Neural cell (in vitro differentiated cells): ENCODE data around the gene RBM5. TPM values are rescaled to one million over a fixed set of nuclear protein-coding genes. Genes with fewer than 3 reads are reported as not detected.

ENCODE experiments used
- H2AFZ ChIP-seq: fragments of 200-600, 300-800 bp; sonication (generic), shearing (Covaris generic); 2 replicates; pipeline ENCODE4 v1.6.0; 2014; ENCODE audit warnings: low read depth, mild to moderate bottlenecking, antibody characterized with exemption, low read length, moderate library complexity
- H3F3A ChIP-seq: fragments of 200-600 bp; shearing (Covaris generic); 2 replicates; pipeline ENCODE4 v1.6.1; 2016; ENCODE audit warnings: mild to moderate bottlenecking, moderate library complexity, mixed read lengths, antibody characterized with exemption, low read length; ENCODE audit not compliant: insufficient read depth, poor library complexity, severe bottlenecking
- H3K27ac ChIP-seq: fragments of 200-600, 300-800 bp; sonication (generic), shearing (Covaris generic); 2 replicates; pipeline ENCODE4 v1.5.1; 2014; ENCODE audit warnings: mild to moderate bottlenecking, low read length, moderate library complexity
- H3K27me3 ChIP-seq: fragments of 300-800, 200-600 bp; sonication (generic), shearing (Covaris generic); 2 replicates; pipeline ENCODE4 v1.6.0; 2014; ENCODE audit warnings: mild to moderate bottlenecking, low read depth, low read length, moderate library complexity; ENCODE audit not compliant: insufficient read depth
- H3K36me3 ChIP-seq: fragments of 300-800, 200-600 bp; sonication (generic), shearing (Covaris generic); 2 replicates; pipeline ENCODE4 v1.5.1; 2014; ENCODE audit warnings: mild to moderate bottlenecking, antibody characterized with exemption, low read length, moderate library complexity; ENCODE audit not compliant: insufficient read depth
- H3K4me2 ChIP-seq: fragments of 300-800, 200-600 bp; sonication (generic), shearing (Covaris generic); 2 replicates; pipeline ENCODE4 v1.6.0; 2014; ENCODE audit warnings: mild to moderate bottlenecking, low read length
- H3K4me3 ChIP-seq: fragments of 300-800, 200-600 bp; sonication (generic), shearing (Covaris generic); 2 replicates; pipeline ENCODE4 v1.5.1; 2014; ENCODE audit warnings: mild to moderate bottlenecking, low read length, moderate library complexity
- H3K79me2 ChIP-seq: fragments of 200-600 bp; shearing (Covaris generic); replicated peaks from 2 replicates; pipeline ENCODE4 v1.6.0; 2014; ENCODE audit warnings: mild to moderate bottlenecking, low read length, moderate library complexity; ENCODE audit not compliant: insufficient read depth
- H3K9ac ChIP-seq: fragments of 300-800, 200-600 bp; sonication (generic), shearing (Covaris generic); 2 replicates; pipeline ENCODE4 v1.6.1; 2016; ENCODE audit warnings: mild to moderate bottlenecking, low read length, mixed read lengths
- H3K9me2 ChIP-seq: fragments of 200-600 bp; shearing (Covaris generic); 2 replicates; pipeline ENCODE4 v1.6.1; 2016; ENCODE audit warnings: mild to moderate bottlenecking, low read length, mixed read lengths; ENCODE audit not compliant: insufficient read depth
- H3K9me3 ChIP-seq: fragments of 200-600, 300-800 bp; sonication (generic), shearing (Covaris generic); 2 replicates; pipeline ENCODE4 v1.6.1; 2016; ENCODE audit warnings: mild to moderate bottlenecking, mixed run types, low read length, moderate library complexity, mixed read lengths
- H4K20me1 ChIP-seq: fragments of 200-600 bp; shearing (Covaris generic); 2 replicates; pipeline ENCODE4 v1.6.1; 2016; ENCODE audit warnings: mild to moderate bottlenecking, mixed run types; ENCODE audit not compliant: insufficient read depth
- CTCF ChIP-seq: fragments of 450-650 bp; IDR thresholded peaks from 2 replicates; pipeline ENCODE4 v1.5.1; 2014; ENCODE audit warnings: antibody characterized with exemption, mild to moderate bottlenecking, moderate library complexity; ENCODE audit not compliant: poor library complexity, severe bottlenecking
- EP300 ChIP-seq: fragments of 450-650 bp; conservative IDR thresholded peaks from 2 replicates; pipeline ENCODE4 v1.6.1; 2014; ENCODE audit warnings: antibody characterized with exemption, mild to moderate bottlenecking, moderate library complexity; ENCODE audit not compliant: poor library complexity, severe bottlenecking
- EZH2 ChIP-seq: fragments of 200-600, 300-800 bp; shearing (Covaris generic), sonication (generic); IDR thresholded peaks from 2 replicates; pipeline ENCODE4 v1.6.1; 2014; ENCODE audit warnings: antibody characterized with exemption, low read length, borderline replicate concordance, mild to moderate bottlenecking; ENCODE audit not compliant: insufficient read depth, poor library complexity, severe bottlenecking
- MXI1 ChIP-seq: fragments of 450-650 bp; conservative IDR thresholded peaks from 2 replicates; pipeline ENCODE4 v1.6.1; 2014; ENCODE audit warnings: antibody characterized with exemption, mild to moderate bottlenecking; ENCODE audit not compliant: poor library complexity, severe bottlenecking
- POLR2AphosphoS5 ChIP-seq: IDR thresholded peaks from 2 replicates; pipeline ENCODE4 v1.6.1; 2012
- RAD21 ChIP-seq: fragments of 450-650 bp; conservative IDR thresholded peaks from 2 replicates; pipeline ENCODE4 v1.6.1; 2014; ENCODE audit warnings: antibody characterized with exemption, mild to moderate bottlenecking, moderate library complexity
- SMC3 ChIP-seq: fragments of 450-650 bp; conservative IDR thresholded peaks from 2 replicates; pipeline ENCODE4 v1.6.1; 2014; ENCODE audit warnings: antibody characterized with exemption, mild to moderate bottlenecking, moderate library complexity; ENCODE audit not compliant: poor library complexity
- TAF1 ChIP-seq: IDR thresholded peaks from 2 replicates; pipeline ENCODE4 v1.6.1; 2012; ENCODE audit warnings: low read depth
- polyA plus RNA-seq: library from polyadenylated mRNA; depleted of rRNA; stranded (reverse); fragments of >200 nt; gene quantifications from 2 replicates; pipeline ENCODE4 v1.2.3, GENCODE V29; 2014
- TF ChIP-seq, protein P1 (sequence below): IDR thresholded peaks from 2 replicates; pipeline ENCODE4 v1.6.1; 2012; ENCODE audit warnings: borderline replicate concordance

The RBM5 gene
- polyA plus RNA-seq, 1 donor from 2014 or later, result 632 TPM

- Histone ChIP-seq H3K4me3 (no peak overlapping the region), H3K36me3 (no peaks in the 10 kb centered on the region), H3K27ac (no peak overlapping the region), H3F3A (no peaks in the 10 kb centered on the region), H3K9me2 (no peaks in the 10 kb centered on the region), H2AFZ (no peak overlapping the region), H4K20me1 (no peaks in the 10 kb centered on the region), H3K27me3 (no peaks in the 10 kb centered on the region), H3K9ac (no peak overlapping the region), H3K9me3 (no peaks in the 10 kb centered on the region), H3K79me2 (no peaks in the 10 kb centered on the region), H3K4me2 (no peak overlapping the region)
- TF ChIP-seq SMC3, result no peak
- TF ChIP-seq, protein P1, sequence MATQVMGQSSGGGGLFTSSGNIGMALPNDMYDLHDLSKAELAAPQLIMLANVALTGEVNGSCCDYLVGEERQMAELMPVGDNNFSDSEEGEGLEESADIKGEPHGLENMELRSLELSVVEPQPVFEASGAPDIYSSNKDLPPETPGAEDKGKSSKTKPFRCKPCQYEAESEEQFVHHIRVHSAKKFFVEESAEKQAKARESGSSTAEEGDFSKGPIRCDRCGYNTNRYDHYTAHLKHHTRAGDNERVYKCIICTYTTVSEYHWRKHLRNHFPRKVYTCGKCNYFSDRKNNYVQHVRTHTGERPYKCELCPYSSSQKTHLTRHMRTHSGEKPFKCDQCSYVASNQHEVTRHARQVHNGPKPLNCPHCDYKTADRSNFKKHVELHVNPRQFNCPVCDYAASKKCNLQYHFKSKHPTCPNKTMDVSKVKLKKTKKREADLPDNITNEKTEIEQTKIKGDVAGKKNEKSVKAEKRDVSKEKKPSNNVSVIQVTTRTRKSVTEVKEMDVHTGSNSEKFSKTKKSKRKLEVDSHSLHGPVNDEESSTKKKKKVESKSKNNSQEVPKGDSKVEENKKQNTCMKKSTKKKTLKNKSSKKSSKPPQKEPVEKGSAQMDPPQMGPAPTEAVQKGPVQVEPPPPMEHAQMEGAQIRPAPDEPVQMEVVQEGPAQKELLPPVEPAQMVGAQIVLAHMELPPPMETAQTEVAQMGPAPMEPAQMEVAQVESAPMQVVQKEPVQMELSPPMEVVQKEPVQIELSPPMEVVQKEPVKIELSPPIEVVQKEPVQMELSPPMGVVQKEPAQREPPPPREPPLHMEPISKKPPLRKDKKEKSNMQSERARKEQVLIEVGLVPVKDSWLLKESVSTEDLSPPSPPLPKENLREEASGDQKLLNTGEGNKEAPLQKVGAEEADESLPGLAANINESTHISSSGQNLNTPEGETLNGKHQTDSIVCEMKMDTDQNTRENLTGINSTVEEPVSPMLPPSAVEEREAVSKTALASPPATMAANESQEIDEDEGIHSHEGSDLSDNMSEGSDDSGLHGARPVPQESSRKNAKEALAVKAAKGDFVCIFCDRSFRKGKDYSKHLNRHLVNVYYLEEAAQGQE, result no peak
- TF ChIP-seq POLR2AphosphoS5, result no peak
- no peak for TF ChIP-seq TAF1
- TF ChIP-seq CTCF, result no peak
- TF ChIP-seq RAD21, result no peak
- no peak for TF ChIP-seq EZH2
- no peak for TF ChIP-seq EP300
- no peak for TF ChIP-seq MXI1
Measured at GRCh38 chr3:50164984-50165909, 76.5 kb downstream of the RBM5 start.

DNA sequence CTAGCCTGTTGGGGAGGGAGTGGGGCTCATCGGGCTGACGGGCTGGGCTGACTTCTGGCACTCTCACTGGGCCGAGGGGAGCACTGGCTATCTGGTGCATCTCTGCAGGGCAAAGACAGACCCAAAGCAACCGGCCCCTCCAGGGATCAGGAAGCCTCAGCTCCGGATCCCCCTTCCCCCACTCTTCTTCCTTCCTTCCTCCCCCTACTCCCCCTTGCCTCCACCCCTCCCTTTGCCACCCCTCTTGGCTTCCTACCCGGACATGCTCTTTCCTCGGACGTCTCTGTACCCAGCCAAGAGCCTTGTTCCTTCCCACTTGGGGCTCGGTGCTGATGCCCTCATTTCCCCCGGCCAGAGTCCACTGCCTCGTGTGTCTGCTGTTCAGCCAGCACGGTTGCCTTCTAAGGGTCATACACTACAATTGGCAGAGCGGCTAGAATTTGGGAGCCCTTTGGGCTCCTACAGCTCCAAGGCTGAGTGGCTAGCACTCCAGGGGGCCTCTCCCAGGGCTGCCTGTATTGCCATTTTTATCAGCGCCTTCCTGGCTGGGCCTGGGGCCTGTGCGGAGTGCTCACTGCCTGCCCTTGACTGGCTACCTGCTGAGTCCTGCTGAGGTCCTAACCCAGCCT lies 77.3 kb downstream of the RBM5 start:
- H3K27ac ChIP-seq, result no peak overlapping the region
- H3K4me3 ChIP-seq, result no peak overlapping the region
- no peaks in the 10 kb centered on the region for H3K36me3 ChIP-seq
- no peak overlapping the region for H3K4me2 ChIP-seq
- TF ChIP-seq, protein P1, result no peak
- TF ChIP-seq TAF1, result no peak
- no peak for TF ChIP-seq EP300
- no peaks in the 10 kb centered on the region for H3K9me3 ChIP-seq
- H3K27me3 ChIP-seq, result no peaks in the 10 kb centered on the region
- no peaks in the 10 kb centered on the region for H4K20me1 ChIP-seq
- H3K9me2 ChIP-seq, result no peaks in the 10 kb centered on the region
- no peak overlapping the region for H3K9ac ChIP-seq
- no peak overlapping the region for H2AFZ ChIP-seq
- H3F3A ChIP-seq, result no peaks in the 10 kb centered on the region
- no peaks in the 10 kb centered on the region for H3K79me2 ChIP-seq
